Measurements from ENCODE around the gene GCH1.
"Not testable (repeated sequence)": the region's sequence is repeated elsewhere in the genome, so short reads cannot be mapped to it uniquely, and the experiment has no call there.

GCH1 gene

DNA sequence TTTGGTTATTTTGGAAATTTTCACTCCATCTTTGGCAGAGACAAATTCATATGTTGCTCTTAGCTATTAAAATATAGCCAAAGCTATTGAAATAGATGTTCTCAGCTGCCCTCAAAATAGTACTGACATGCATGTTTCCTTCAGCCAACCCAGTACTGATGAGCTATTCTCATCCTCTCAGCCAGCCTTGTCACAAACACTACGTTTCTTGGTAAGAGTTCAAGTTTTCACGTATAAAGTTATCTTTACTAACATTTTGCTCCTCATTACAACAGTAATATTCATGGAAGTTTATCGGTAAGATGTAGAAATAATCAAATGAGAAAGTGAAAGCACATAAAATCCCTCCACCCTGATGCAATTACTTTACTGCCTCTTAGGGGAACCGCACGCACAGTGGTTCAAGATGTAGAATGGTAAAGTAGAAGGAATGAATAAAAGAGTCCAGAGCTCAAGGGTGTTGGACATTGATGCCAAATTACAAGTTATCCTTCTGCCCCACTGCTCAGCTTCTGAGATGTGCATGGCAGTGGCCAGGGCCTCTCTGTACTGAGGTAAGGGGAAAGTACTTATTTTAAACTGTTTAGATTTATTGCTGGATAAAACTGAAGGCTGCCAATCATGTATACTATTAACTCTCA is 20.7 kb downstream of the GCH1 start:
- TF ChIP-seq TAF1 (IDR thresholded peaks at IDR 0.05; ENCODE audit: borderline replicate concordance, low read depth, low read length): no peak
- DNase-seq (ENCODE audit: insufficient read length) (no peak), FAIRE-seq (peak; percentile 84)

GRCh38 chr14:54881235-54881760 is 21.3 kb downstream of the GCH1 start:
- TF ChIP-seq POLR2A (IDR thresholded peaks at IDR 0.05; ENCODE audit: low read depth, low read length) (no peak), POLR2AphosphoS5 (IDR thresholded peaks at IDR 0.05; ENCODE audit: low read depth, low read length) (0 out of 2 replicates have a peak, but pooled peaks have one; percentile 34), TAF1 (IDR thresholded peaks at IDR 0.05; ENCODE audit: borderline replicate concordance, low read depth, low read length) (no peak)
- DNase-seq (ENCODE audit: insufficient read length) (no peak), FAIRE-seq (no peak)

DNA sequence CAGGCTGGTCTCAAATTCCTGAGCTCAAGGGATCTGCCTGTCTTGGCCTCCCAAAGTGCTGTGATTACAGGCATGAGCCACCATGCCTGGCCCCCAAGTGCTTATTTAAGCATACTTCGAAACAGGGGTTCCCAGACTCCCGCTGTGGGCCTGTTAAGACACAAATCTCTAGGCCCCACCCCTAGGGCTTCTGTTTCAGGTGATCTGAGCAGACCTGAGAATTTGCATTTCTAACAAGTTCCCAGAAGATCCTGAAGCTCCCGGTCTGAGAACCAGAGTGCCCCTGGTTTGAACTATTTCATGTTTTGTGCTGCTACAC is 25.0 kb downstream of the GCH1 start:
- no peak for FAIRE-seq
- no peak for TF ChIP-seq TAF1 (IDR thresholded peaks at IDR 0.05; ENCODE audit: borderline replicate concordance, low read depth, low read length)
- no peak for TF ChIP-seq POLR2AphosphoS5 (IDR thresholded peaks at IDR 0.05; ENCODE audit: low read depth, low read length)
- no peak for TF ChIP-seq POLR2A (IDR thresholded peaks at IDR 0.05; ENCODE audit: low read depth, low read length)
- DNase-seq (ENCODE audit: insufficient read length): no peak

- FAIRE-seq: no peak
- DNase-seq (ENCODE audit: insufficient read length): no peak
These were observed 25.5 kb downstream of the GCH1 start for GRCh38 chr14:54877015-54877702.

GRCh38 chr14:54875648-54876047 is 27.0 kb downstream of the GCH1 start:
- not testable (repeated sequence) for FAIRE-seq; DNase-seq (ENCODE audit: insufficient read length)

More at GRCh38 chr14:54877015-54877702, 25.5 kb downstream of the GCH1 start:
- no peak for TF ChIP-seq POLR2A (IDR thresholded peaks at IDR 0.05; ENCODE audit: low read depth, low read length)
- TF ChIP-seq TAF1 (IDR thresholded peaks at IDR 0.05; ENCODE audit: borderline replicate concordance, low read depth, low read length): no peak
- TF ChIP-seq POLR2AphosphoS5 (IDR thresholded peaks at IDR 0.05; ENCODE audit: low read depth, low read length): no peak

- not testable (repeated sequence) for DNase-seq (ENCODE audit: insufficient read length); FAIRE-seq
These were observed 32.2 kb downstream of the GCH1 start for GRCh38 chr14:54870154-54871090.

DNA sequence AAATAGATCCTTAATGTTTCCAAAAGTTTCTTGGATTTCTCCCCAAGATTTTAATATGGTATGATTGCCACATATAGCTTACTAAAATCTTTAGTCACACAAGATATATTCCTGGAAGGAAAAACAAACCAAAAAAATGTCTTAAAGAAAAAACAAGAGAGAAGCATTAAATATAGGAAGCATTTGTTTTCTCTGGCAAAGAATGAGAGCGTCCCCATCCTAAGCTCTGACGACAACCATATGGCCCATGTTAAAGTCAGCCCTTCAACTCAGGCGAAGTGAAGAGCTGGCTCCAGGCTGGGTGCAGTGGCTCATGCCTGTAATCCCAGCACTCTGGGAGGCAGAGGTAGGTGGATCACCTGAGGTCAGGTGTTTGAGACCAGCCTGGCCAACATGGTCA is 35.6 kb downstream of the GCH1 start:
- DNase-seq (ENCODE audit: insufficient read length) (no peak), FAIRE-seq (no peak)
- no peak for TF ChIP-seq POLR2A (IDR thresholded peaks at IDR 0.05; ENCODE audit: low read depth, low read length)
- TF ChIP-seq POLR2AphosphoS5 (IDR thresholded peaks at IDR 0.05; ENCODE audit: low read depth, low read length): no peak
- no peak for TF ChIP-seq TAF1 (IDR thresholded peaks at IDR 0.05; ENCODE audit: borderline replicate concordance, low read depth, low read length)

DNA sequence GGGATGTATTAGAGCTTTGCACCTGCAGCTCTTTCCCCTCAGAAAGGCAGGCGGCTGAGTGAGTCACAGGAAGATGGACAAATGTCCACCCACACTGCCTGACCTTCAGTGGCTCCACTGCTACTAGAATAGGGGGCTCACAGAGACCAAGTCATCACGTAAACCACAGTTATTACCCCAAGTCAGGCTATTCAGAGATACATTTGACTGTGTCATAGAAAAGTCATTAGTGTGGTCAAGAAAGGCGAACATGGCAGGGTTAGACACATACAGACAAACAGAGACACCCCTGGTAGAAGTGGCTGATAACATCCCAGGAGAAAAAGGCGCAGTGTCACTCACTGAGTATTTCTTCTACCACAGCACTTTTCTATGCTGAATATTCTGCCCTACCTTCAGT is 36.0 kb downstream of the GCH1 start:
- TF ChIP-seq POLR2A (IDR thresholded peaks at IDR 0.05; ENCODE audit: low read depth, low read length) (no peak), TAF1 (IDR thresholded peaks at IDR 0.05; ENCODE audit: borderline replicate concordance, low read depth, low read length) (no peak), POLR2AphosphoS5 (IDR thresholded peaks at IDR 0.05; ENCODE audit: low read depth, low read length) (no peak)
- no peak for FAIRE-seq

DNA sequence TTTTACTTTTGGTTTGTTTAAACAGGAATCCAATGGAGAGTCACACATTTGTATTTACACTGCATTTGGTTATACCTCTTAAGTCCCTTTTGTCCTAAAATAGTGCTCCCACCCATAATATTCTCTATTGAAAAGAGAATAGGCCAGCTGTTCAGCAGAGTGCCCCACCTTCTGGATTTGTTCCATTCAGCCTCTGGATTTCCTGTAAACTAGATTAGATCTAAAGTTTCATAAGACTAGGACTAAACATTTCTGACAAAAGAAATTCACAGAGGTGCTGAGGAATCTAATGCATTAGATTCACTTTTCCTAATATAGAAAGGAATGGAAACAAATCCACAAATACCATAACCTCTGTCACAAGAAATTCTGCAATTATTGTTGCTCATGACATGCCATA is 38.1 kb downstream of the GCH1 start:
- no peak for FAIRE-seq
- TF ChIP-seq TAF1 (IDR thresholded peaks at IDR 0.05; ENCODE audit: borderline replicate concordance, low read depth, low read length) (no peak), POLR2A (IDR thresholded peaks at IDR 0.05; ENCODE audit: low read depth, low read length) (no peak), POLR2AphosphoS5 (IDR thresholded peaks at IDR 0.05; ENCODE audit: low read depth, low read length) (no peak)
- no peak for DNase-seq (ENCODE audit: insufficient read length)

More for the DNA sequence above, 36.0 kb downstream of the GCH1 start:
- no peak for DNase-seq (ENCODE audit: insufficient read length)

DNA sequence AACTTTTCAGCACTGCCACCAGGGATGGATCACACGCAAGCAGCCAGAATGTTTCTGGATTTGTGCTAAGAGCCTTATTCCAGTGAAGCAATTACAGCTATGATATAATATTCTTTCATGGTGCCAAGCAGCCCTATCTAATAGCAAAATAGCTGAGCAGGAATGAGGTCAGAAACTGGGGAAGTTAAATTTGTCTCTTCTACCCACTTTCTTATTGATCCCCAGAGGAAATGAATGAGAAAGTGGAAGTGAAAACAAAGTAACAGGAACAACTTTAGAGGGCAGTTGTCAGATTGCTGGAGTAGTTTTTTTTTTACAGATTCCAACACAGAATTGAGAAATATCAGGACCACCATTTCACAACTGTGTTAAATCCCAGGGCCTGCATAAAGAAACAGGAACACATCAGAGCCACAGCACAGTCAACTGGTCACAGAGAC is 44.8 kb downstream of the GCH1 start:
- no peak for FAIRE-seq
- TF ChIP-seq POLR2A (IDR thresholded peaks at IDR 0.05; ENCODE audit: low read depth, low read length) (no peak), TAF1 (IDR thresholded peaks at IDR 0.05; ENCODE audit: borderline replicate concordance, low read depth, low read length) (no peak), POLR2AphosphoS5 (IDR thresholded peaks at IDR 0.05; ENCODE audit: low read depth, low read length) (no peak)
- no peak for DNase-seq (ENCODE audit: insufficient read length)

- FAIRE-seq (no peak), DNase-seq (ENCODE audit: insufficient read length) (no peak)
- TF ChIP-seq TAF1 (IDR thresholded peaks at IDR 0.05; ENCODE audit: borderline replicate concordance, low read depth, low read length): no peak
- TF ChIP-seq POLR2AphosphoS5 (IDR thresholded peaks at IDR 0.05; ENCODE audit: low read depth, low read length): no peak
- TF ChIP-seq POLR2A (IDR thresholded peaks at IDR 0.05; ENCODE audit: low read depth, low read length): no peak
These were observed 46.5 kb downstream of the GCH1 start for GRCh38 chr14:54856152-54856551.

GRCh38 chr14:54854181-54854580 is 48.4 kb downstream of the GCH1 start:
- FAIRE-seq (peak; percentile 51), DNase-seq (ENCODE audit: insufficient read length) (no peak)
- TF ChIP-seq TAF1 (IDR thresholded peaks at IDR 0.05; ENCODE audit: borderline replicate concordance, low read depth, low read length): no peak
- TF ChIP-seq POLR2AphosphoS5 (IDR thresholded peaks at IDR 0.05; ENCODE audit: low read depth, low read length): no peak
- no peak for TF ChIP-seq POLR2A (IDR thresholded peaks at IDR 0.05; ENCODE audit: low read depth, low read length)
